Nephron (organoid): ENCODE results near the gene PLEKHA5.
A peak's percentile ranks its signal among the peaks of the same experiment; 100 is the strongest.
"Not testable (repeated sequence)": the region's sequence is repeated elsewhere in the genome, so short reads cannot be mapped to it uniquely, and the experiment has no call there.

ENCODE experiments used
- H3K27ac Mint-ChIP-seq, 3 experiments: 2 replicates each; pipeline ENCODE4 v1.8.0; 2020; ENCODE audit warnings: mixed read lengths in 3 of 3, mild to moderate bottlenecking in 2 of 3, moderate library complexity in 1 of 3
- H3K27me3 Mint-ChIP-seq: 2 replicates; pipeline ENCODE4 v1.8.0; 2021; ENCODE audit warnings: low read depth, mild to moderate bottlenecking, moderate library complexity, mixed read lengths
- H3K36me3 Mint-ChIP-seq: 2 replicates; pipeline ENCODE4 v1.8.0; 2020; ENCODE audit warnings: low read depth, mixed read lengths
- H3K4me1 Mint-ChIP-seq: 2 replicates; pipeline ENCODE4 v1.8.0; 2020; ENCODE audit warnings: mixed read lengths
- H3K4me3 Mint-ChIP-seq, 3 experiments: 2 replicates each; pipeline ENCODE4 v1.8.0; 2020; ENCODE audit warnings: mild to moderate bottlenecking in 3 of 3, mixed read lengths in 3 of 3, moderate library complexity in 2 of 3
- H3K9me3 Mint-ChIP-seq: 2 replicates; pipeline ENCODE4 v1.8.0; 2020; ENCODE audit warnings: mixed read lengths
- TF ChIP-seq, protein P1 (sequence below), 3 experiments: fragments of 200-600 bp; sonication (generic); IDR thresholded peaks; one replicate each; pipeline ENCODE4 v1.5.0; 2021; ENCODE audit warnings: antibody characterized with exemption in 3 of 3; ENCODE audit not compliant: unreplicated experiment in 3 of 3

Gene PLEKHA5

DNA sequence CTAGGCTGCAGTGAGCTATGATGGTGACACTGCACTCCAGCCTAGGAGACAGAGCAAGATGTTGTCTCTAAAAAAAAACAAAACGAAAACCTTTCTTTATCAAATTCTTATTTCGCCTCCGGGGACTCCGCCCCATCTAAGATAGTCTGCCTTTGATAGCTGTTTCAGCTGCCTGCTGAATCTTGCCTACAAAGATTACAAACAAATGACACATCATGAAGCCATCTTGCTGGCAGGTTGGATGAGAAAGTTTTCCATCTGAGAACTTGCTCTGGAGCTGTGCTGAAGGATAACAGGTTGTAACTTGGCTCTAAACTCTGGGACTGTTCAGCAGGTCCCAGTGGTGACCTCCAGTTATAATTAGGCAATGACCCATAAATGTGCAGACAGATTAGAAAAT lies 268.0 kb downstream of the PLEKHA5 start:
- H3K27ac Mint-ChIP-seq: no peak overlapping the region
- TF ChIP-seq, protein P1, sequence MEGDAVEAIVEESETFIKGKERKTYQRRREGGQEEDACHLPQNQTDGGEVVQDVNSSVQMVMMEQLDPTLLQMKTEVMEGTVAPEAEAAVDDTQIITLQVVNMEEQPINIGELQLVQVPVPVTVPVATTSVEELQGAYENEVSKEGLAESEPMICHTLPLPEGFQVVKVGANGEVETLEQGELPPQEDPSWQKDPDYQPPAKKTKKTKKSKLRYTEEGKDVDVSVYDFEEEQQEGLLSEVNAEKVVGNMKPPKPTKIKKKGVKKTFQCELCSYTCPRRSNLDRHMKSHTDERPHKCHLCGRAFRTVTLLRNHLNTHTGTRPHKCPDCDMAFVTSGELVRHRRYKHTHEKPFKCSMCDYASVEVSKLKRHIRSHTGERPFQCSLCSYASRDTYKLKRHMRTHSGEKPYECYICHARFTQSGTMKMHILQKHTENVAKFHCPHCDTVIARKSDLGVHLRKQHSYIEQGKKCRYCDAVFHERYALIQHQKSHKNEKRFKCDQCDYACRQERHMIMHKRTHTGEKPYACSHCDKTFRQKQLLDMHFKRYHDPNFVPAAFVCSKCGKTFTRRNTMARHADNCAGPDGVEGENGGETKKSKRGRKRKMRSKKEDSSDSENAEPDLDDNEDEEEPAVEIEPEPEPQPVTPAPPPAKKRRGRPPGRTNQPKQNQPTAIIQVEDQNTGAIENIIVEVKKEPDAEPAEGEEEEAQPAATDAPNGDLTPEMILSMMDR (IDR thresholded peaks at IDR 0.05; ENCODE audit: unreplicated experiment in 3 of 3): no peak

DNA sequence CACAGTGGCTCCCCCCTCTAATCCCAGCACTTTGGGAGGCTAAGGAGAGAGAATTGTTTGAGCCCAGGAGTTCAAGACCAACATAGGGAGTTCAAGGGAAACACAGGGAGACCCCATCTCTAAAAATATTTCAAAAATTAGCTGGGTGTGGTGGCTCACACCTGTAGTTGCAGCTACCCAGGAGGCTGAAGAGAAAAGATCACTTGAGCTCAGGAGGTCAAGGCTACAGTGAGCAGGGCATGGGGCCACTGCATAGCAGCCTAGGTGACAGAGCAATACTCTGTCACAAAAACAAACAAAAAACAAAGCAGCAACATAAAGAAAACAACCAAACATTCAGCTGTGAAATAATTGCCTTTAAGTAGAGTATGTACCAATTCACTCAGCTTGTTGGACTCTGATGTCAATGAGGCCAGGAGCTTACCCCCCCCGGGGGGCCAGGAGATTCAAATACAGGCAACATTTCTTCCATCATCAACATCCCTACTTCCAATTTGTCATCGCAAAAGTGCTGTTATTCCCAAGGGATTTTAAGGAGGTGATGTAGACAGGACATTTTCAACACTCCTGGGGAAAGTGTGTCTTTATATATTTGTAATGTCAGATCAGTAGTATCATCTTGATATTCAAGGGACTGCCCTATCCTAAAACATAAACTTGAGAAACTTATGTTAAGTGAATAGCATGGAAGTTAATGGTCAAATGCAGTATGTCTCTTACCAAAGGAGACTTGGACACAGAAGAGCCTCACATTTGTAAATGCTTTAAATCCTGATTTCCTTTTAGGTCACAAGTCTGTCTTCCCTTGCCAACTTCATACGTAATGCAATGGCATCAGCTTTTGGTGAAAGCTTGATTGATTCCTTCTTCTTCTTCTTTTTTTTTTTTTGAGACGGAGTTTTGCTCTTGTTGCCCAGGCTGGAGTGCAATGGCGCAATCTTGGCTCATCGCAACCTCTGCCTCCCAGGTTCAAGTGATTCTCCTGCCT lies 269.1 kb downstream of the PLEKHA5 start:
- Mint-ChIP-seq H3K36me3 (no peaks in the 10 kb centered on the region), H3K4me3 (no peak overlapping the region), H3K27me3 (no peaks in the 10 kb centered on the region), H3K9me3 (no peaks in the 10 kb centered on the region), H3K27ac (peak overlapping the region in 1 of 3 experiments; percentile 37), H3K4me1 (peaks cover 24% of the 10 kb centered on the region)
- TF ChIP-seq, protein P1 (IDR thresholded peaks at IDR 0.05; ENCODE audit: unreplicated experiment in 3 of 3): no peak

More for the DNA sequence above, 268.0 kb downstream of the PLEKHA5 start:
- Mint-ChIP-seq H3K4me1 (peaks cover 26% of the 10 kb centered on the region), H3K9me3 (no peaks in the 10 kb centered on the region), H3K36me3 (no peaks in the 10 kb centered on the region), H3K27me3 (no peaks in the 10 kb centered on the region), H3K4me3 (no peak overlapping the region)

DNA sequence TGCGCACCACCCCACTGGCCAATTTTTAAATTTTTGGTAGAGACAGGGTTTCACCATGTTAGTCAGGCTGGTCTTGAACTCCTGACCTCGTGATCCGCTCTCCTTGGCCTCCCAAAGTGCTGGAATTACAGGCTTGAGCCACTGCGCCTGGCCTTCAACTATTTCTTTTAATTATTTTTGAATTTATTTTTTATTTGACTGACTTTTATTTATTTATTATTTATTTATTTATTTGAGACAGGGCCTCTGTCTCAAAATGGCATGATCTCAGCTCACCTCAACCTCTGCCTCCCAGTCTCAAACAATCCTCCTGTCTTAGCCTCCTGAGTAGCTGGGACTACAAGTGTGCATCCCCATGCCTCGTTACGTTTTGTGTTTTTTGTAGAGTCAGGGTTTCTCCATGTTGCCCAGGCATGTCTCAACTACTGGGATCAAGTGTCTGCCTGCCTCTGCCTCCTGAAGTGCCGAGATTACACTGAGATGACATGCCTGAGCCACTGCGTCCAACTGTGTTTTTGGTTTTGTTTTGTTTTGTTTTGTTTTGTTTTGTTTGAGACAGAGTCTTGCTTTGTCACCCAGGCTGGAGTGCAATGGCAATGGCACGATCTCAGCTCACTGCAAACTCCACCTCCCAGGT lies 271.2 kb downstream of the PLEKHA5 start:
- not testable (repeated sequence) for H3K27ac Mint-ChIP-seq, H3K4me3 Mint-ChIP-seq, H3K27me3 Mint-ChIP-seq, H3K9me3 Mint-ChIP-seq, H3K36me3 Mint-ChIP-seq
- H3K4me1 Mint-ChIP-seq: peaks cover 23% of the 10 kb centered on the region

DNA sequence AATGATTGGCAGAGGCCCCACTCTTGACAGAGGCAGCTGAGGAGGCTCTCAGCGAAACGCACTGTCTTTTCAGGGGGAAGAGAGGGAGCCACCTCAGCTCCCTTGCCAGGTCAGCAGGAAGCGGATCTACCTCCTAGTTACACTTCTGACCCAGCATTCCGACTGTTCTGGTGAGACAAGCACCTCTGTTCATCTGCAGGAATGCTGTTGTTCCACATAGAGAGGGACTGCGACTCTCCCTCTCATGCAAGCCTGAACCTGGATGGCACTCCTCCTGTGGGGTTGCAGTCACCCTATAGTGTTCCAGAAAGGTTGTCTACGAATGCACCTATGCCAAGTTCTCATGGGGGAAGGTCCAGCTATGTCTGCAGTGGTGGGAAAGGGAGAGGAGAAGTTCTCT lies 272.7 kb downstream of the PLEKHA5 start:
- H3K36me3 Mint-ChIP-seq: no peaks in the 10 kb centered on the region
- H3K27ac Mint-ChIP-seq: peak overlapping the region in 1 of 3 experiments; percentile 57
- TF ChIP-seq, protein P1 (IDR thresholded peaks at IDR 0.05; ENCODE audit: unreplicated experiment in 3 of 3): no peak
- no peak overlapping the region for H3K4me3 Mint-ChIP-seq
- H3K27me3 Mint-ChIP-seq: no peaks in the 10 kb centered on the region
- H3K4me1 Mint-ChIP-seq: peaks cover 23% of the 10 kb centered on the region
- H3K9me3 Mint-ChIP-seq: no peaks in the 10 kb centered on the region

DNA sequence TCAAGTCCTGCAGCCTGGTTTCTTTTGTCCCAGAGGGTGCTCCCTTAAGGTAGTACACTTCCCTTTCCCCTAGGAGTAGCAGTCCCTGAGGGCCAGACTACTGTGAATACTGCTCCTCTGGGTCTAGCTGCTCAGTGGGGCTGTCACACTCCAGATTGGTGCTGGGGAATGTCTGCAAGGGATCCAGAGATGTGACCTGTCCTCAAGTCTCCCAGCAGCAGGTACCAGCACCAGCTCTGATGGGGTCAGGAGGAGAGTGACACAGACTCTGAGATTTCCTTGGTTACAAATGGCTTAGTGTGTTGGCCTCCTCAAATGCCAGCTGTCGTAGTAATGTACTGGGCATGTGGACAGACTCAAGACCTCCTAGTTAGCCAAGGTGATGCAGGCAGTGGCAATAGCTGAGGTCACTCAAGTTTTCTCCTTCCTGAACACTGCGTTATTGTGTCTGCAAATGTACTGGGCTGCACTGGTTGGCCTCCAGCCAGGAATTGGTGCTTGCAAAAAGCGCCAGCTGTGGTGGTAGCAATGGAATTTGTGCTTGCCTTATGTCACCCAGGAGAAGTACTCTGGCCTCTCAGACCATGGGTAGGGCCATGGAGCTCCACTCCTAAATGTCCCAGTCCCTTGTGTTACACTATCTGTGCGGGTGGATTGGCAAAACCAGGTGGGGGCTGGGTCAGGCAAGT lies 273.4 kb downstream of the PLEKHA5 start:
- Mint-ChIP-seq H3K27ac (peak overlapping the region in 2 of 3 experiments; percentile 54 to 67), H3K4me3 (no peak overlapping the region), H3K4me1 (peaks cover 25% of the 10 kb centered on the region), H3K36me3 (no peaks in the 10 kb centered on the region), H3K27me3 (no peaks in the 10 kb centered on the region), H3K9me3 (no peaks in the 10 kb centered on the region)
- TF ChIP-seq, protein P1 (IDR thresholded peaks at IDR 0.05; ENCODE audit: unreplicated experiment in 3 of 3): no peak
